HepG2 (cell line): ENCODE measurements around the gene NCAM2. TPM values are rescaled to one million over a fixed set of nuclear protein-coding genes. Genes with fewer than 3 reads are reported as not detected.

Source experiments
- ZNF430 ChIP-seq: sonication (generic); formaldehyde crosslinking; IDR thresholded peaks from 2 replicates; pipeline ENCODE4 v1.9.0; 2021; ENCODE audit warnings: mild to moderate bottlenecking, missing genetic modification reagents
- ZNF432 ChIP-seq: sonication (generic); formaldehyde crosslinking; IDR thresholded peaks from 2 replicates; pipeline ENCODE4 v1.5.0; 2020; ENCODE audit warnings: missing genetic modification reagents, mild to moderate bottlenecking, borderline replicate concordance
- ZNF646 ChIP-seq: sonication (generic); formaldehyde crosslinking; IDR thresholded peaks from 2 replicates; pipeline ENCODE4 v1.9.0; 2021; ENCODE audit warnings: mild to moderate bottlenecking, missing genetic modification reagents
- ZNF710 ChIP-seq: sonication (generic); formaldehyde crosslinking; IDR thresholded peaks from 2 replicates; pipeline ENCODE4 v1.5.0; 2020; ENCODE audit warnings: mild to moderate bottlenecking, missing genetic modification reagents, borderline replicate concordance
- polyA plus RNA-seq, 8 experiments: library from polyadenylated mRNA; depleted of rRNA in 3 of 8; stranded (reverse) in 7 of 8; unstranded in 1 of 8; fragments of >200 nt; fragmentation: Illumina TruSeq in 4 of 8; extraction: Trizol in 4 of 8; gene quantifications; 2 replicates each; pipeline versions ENCODE4 v1.2.1 to v1.2.3, GENCODE V29; 2011 to 2016; ENCODE audit warnings: low read depth in 4 of 8, missing spikeins in 1 of 8, mixed read lengths in 1 of 8; ENCODE audit not compliant: insufficient read depth in 1 of 8
- total RNA-seq, 5 experiments: library from RNA; depleted of rRNA; stranded (reverse); fragments of >200 nt; fragmentation: Illumina TruSeq; extraction: Trizol; gene quantifications; 2 replicates each; pipeline ENCODE4 v1.2.3, GENCODE V29; 2016; ENCODE audit warnings: low read depth in 1 of 5
- TF ChIP-seq, protein P1 (sequence below): sonication (generic); formaldehyde crosslinking; IDR thresholded peaks from 2 replicates; pipeline ENCODE4 v1.5.0; 2020; ENCODE audit warnings: mild to moderate bottlenecking, missing genetic modification reagents, borderline replicate concordance

NCAM2 gene
- total and polyA plus RNA-seq, 2 of the 13 experiments (the other 11 are each of a cell fraction or from before 2014, with no cell fraction given), result not detected

- TF ChIP-seq ZNF646 (CRISPR knock-in tag), result no peak
- no peak for TF ChIP-seq ZNF430 (CRISPR knock-in tag)
- TF ChIP-seq, protein P1, sequence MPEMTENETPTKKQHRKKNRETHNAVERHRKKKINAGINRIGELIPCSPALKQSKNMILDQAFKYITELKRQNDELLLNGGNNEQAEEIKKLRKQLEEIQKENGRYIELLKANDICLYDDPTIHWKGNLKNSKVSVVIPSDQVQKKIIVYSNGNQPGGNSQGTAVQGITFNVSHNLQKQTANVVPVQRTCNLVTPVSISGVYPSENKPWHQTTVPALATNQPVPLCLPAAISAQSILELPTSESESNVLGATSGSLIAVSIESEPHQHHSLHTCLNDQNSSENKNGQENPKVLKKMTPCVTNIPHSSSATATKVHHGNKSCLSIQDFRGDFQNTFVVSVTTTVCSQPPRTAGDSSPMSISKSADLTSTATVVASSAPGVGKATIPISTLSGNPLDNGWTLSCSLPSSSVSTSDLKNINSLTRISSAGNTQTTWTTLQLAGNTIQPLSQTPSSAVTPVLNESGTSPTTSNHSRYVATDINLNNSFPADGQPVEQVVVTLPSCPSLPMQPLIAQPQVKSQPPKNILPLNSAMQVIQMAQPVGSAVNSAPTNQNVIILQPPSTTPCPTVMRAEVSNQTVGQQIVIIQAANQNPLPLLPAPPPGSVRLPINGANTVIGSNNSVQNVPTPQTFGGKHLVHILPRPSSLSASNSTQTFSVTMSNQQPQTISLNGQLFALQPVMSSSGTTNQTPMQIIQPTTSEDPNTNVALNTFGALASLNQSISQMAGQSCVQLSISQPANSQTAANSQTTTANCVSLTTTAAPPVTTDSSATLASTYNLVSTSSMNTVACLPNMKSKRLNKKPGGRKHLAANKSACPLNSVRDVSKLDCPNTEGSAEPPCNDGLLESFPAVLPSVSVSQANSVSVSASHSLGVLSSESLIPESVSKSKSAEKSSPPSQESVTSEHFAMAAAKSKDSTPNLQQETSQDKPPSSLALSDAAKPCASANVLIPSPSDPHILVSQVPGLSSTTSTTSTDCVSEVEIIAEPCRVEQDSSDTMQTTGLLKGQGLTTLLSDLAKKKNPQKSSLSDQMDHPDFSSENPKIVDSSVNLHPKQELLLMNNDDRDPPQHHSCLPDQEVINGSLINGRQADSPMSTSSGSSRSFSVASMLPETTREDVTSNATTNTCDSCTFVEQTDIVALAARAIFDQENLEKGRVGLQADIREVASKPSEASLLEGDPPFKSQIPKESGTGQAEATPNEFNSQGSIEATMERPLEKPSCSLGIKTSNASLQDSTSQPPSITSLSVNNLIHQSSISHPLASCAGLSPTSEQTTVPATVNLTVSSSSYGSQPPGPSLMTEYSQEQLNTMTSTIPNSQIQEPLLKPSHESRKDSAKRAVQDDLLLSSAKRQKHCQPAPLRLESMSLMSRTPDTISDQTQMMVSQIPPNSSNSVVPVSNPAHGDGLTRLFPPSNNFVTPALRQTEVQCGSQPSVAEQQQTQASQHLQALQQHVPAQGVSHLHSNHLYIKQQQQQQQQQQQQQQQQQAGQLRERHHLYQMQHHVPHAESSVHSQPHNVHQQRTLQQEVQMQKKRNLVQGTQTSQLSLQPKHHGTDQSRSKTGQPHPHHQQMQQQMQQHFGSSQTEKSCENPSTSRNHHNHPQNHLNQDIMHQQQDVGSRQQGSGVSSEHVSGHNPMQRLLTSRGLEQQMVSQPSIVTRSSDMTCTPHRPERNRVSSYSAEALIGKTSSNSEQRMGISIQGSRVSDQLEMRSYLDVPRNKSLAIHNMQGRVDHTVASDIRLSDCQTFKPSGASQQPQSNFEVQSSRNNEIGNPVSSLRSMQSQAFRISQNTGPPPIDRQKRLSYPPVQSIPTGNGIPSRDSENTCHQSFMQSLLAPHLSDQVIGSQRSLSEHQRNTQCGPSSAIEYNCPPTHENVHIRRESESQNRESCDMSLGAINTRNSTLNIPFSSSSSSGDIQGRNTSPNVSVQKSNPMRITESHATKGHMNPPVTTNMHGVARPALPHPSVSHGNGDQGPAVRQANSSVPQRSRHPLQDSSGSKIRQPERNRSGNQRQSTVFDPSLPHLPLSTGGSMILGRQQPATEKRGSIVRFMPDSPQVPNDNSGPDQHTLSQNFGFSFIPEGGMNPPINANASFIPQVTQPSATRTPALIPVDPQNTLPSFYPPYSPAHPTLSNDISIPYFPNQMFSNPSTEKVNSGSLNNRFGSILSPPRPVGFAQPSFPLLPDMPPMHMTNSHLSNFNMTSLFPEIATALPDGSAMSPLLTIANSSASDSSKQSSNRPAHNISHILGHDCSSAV (CRISPR knock-in tag), result no peak
- TF ChIP-seq ZNF710, result no peak
- no peak for TF ChIP-seq ZNF432 (CRISPR knock-in tag)
These were observed 65.6 kb downstream of the NCAM2 start (continued) for GRCh38 chr21:21063828-21064227.
